Measurements from ENCODE around the gene PRKAG3.

Gene PRKAG3

DNA sequence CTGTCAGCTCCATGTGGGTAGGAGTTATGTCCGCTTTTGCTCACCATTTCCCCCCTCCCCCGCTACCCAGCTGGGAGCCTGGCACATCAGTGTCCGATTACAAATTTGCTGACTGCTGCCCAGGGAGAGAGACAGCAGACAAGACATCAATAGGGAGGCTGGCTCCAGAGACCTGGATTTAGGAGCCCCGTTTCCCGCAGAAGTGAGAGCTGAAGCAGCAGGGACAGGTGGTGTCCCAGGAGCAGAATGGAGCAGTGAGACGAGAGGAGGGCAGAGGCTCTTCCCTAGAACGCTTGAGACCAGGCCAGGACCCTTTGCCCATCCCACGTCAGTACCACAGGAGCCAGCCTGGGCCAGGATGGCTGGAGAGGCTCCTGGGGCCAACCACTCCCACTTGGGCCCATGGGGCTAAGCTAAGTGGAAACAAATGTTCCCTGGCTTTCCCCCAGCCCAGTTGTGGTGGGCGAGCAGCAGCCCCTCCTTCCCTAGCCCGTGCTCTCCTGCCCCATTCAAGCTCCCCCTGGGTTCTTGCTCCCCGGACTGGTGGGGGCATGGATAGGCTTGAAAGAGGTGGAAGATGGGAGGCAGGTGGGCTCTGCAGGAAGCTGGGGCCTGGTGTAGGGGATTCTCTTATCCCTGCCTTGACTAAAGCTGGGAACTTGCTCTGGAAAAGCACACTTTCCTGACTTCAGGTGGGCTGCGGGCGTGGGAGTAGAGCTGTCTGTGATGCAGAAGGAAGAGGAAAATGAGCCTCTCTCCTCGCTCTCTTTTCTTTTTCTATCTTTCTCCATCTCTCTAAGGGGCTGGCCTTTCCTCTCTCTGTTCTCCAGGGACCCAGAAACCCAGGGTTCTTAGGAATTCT is 23.9 kb upstream of the PRKAG3 start:
- Histone ChIP-seq H3K27ac (replicated peaks) (no peak overlapping the region), H3K27me3 (ENCODE audit: insufficient read depth, poor library complexity, severe bottlenecking) (peaks cover 50% of the 10 kb centered on the region), H3K4me3 (replicated peaks; ENCODE audit: insufficient read depth, low read length) (no peak overlapping the region)
- no peak for DNase-seq (ENCODE audit: low read depth in 1 of 2, low spot score in 1 of 2)
- TF ChIP-seq CTCF (IDR thresholded peaks at IDR 0.05; ENCODE audit: insufficient read depth, low read length) = no peak
- no peak for TF ChIP-seq GABPA (IDR thresholded peaks at IDR 0.05; ENCODE audit: low read depth)

GRCh38 chr2:218854860-218855259 is 23.3 kb upstream of the PRKAG3 start:
- Histone ChIP-seq H3K4me3 (replicated peaks; ENCODE audit: insufficient read depth, low read length) (no peak overlapping the region), H3K27ac (replicated peaks) (no peak overlapping the region), H3K27me3 (ENCODE audit: insufficient read depth, poor library complexity, severe bottlenecking) (peaks cover 43% of the 10 kb centered on the region)
- DNase-seq (ENCODE audit: low read depth in 1 of 2, low spot score in 1 of 2) = no peak
- TF ChIP-seq, protein P1, sequence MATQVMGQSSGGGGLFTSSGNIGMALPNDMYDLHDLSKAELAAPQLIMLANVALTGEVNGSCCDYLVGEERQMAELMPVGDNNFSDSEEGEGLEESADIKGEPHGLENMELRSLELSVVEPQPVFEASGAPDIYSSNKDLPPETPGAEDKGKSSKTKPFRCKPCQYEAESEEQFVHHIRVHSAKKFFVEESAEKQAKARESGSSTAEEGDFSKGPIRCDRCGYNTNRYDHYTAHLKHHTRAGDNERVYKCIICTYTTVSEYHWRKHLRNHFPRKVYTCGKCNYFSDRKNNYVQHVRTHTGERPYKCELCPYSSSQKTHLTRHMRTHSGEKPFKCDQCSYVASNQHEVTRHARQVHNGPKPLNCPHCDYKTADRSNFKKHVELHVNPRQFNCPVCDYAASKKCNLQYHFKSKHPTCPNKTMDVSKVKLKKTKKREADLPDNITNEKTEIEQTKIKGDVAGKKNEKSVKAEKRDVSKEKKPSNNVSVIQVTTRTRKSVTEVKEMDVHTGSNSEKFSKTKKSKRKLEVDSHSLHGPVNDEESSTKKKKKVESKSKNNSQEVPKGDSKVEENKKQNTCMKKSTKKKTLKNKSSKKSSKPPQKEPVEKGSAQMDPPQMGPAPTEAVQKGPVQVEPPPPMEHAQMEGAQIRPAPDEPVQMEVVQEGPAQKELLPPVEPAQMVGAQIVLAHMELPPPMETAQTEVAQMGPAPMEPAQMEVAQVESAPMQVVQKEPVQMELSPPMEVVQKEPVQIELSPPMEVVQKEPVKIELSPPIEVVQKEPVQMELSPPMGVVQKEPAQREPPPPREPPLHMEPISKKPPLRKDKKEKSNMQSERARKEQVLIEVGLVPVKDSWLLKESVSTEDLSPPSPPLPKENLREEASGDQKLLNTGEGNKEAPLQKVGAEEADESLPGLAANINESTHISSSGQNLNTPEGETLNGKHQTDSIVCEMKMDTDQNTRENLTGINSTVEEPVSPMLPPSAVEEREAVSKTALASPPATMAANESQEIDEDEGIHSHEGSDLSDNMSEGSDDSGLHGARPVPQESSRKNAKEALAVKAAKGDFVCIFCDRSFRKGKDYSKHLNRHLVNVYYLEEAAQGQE (IDR thresholded peaks at IDR 0.05; ENCODE audit: insufficient replicate concordance, low read depth) = no peak
- TF ChIP-seq CTCF (IDR thresholded peaks at IDR 0.05; ENCODE audit: insufficient read depth, low read length) = no peak
- TF ChIP-seq SPI1 (IDR thresholded peaks at IDR 0.05; ENCODE audit: borderline replicate concordance, low read depth) = no peak
- no peak for TF ChIP-seq POLR2AphosphoS5 (IDR thresholded peaks at IDR 0.05; ENCODE audit: low read depth)
- TF ChIP-seq GABPA (IDR thresholded peaks at IDR 0.05; ENCODE audit: low read depth) = no peak

DNA sequence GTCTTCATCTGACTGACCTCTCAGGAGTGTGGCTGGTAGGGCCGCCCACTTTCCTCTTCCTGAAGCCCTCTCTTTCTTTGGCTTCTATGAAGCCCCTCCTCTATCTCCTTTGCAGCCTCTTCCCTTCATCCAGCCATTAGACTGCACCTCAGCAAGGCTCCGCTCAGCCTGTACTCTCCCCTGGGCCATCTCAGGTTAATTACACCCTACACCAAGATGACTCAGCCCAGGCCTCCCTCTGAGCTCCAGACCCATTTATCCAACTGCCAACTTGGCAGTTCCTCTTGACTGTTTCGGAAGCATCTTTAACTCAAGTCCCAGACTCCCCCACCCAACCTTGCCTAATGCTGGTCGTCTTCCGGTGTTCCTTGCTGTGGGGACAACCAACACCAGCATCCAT is 22.2 kb upstream of the PRKAG3 start:
- no peak overlapping the region for H3K27ac ChIP-seq (replicated peaks)
- DNase-seq (ENCODE audit: low read depth in 1 of 2, low spot score in 1 of 2) = peak; percentile 47 to 83
- peaks cover 37% of the 10 kb centered on the region for H3K27me3 ChIP-seq (ENCODE audit: insufficient read depth, poor library complexity, severe bottlenecking)
- no peak overlapping the region for H3K4me3 ChIP-seq (replicated peaks; ENCODE audit: insufficient read depth, low read length)
- TF ChIP-seq CTCF (IDR thresholded peaks at IDR 0.05; ENCODE audit: insufficient read depth, low read length) (no peak), SPI1 (IDR thresholded peaks at IDR 0.05; ENCODE audit: borderline replicate concordance, low read depth) (peak; percentile 33; the same call in 1 of the 2 replicates)

DNA sequence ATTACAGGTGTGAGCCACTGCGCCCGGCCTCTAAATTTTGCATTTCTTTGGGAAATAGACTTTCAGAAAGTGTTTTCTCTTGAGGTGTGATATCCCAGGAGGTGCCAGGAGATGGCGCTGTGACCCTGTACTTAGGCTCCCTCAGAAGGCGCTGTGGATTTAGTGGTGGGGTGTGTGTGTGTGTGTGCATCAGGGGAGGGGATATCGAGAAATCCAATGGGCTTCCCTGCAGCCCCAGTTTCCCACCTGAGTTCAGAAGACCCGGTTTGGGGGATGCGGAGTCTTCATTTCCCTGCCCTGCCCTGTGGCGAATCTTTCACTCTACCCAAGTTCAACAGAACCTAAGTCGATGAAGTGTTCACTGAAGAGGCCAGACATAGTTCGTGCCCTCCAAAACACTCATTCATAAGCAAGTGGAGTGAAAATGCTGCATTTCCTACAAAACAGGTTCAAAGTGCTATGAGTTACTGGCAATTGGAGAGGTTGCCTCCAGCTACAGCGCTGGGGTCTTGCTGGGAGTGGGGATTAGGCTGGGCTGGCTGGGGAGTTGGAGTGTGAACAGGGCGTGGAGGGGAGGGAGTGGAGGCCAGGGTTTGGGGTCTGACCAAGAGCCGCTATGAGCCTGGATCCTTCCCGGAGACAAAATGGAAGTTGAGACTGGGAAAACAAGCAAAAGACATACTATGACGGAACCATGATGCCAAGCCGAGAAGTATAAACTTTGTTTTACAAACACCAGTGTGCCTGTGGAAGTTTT is 21.5 kb upstream of the PRKAG3 start:
- no peak overlapping the region for H3K4me3 ChIP-seq (replicated peaks; ENCODE audit: insufficient read depth, low read length)
- peak; percentile 43 to 57 for DNase-seq (ENCODE audit: low read depth in 1 of 2, low spot score in 1 of 2)
- TF ChIP-seq CTCF (IDR thresholded peaks at IDR 0.05; ENCODE audit: insufficient read depth, low read length) = peak; percentile 32
- TF ChIP-seq, protein P1 (IDR thresholded peaks at IDR 0.05; ENCODE audit: insufficient replicate concordance, low read depth) = no peak
- peaks cover 30% of the 10 kb centered on the region for H3K27me3 ChIP-seq (ENCODE audit: insufficient read depth, poor library complexity, severe bottlenecking)
- no peak overlapping the region for H3K27ac ChIP-seq (replicated peaks)
